Adrenal gland (tissue), 12 donors: ENCODE results near the gene RAMACL. TPM values are rescaled to one million over a fixed set of nuclear protein-coding genes. Genes with fewer than 3 reads are reported as not detected.

ENCODE experiments used
- DNase-seq, 7 donors: peaks; one replicate each; pipeline ENCODE4 v3.0.0-alpha.2; 2019 to 2020
- H3K27ac ChIP-seq, 5 donors: fragments of 200-600 bp; sonication (generic) in 4 of 5; 1 replicate in 3 of 5; 2 replicates in 2 of 5; pipeline versions ENCODE4 v1.5.1 to v1.8.0; 2016 to 2020; ENCODE audit warnings: mild to moderate bottlenecking in 1 of 5
- H3K27me3 ChIP-seq: fragments of 200-600 bp; 2 replicates; pipeline ENCODE4 v1.8.0; 2021
- H3K36me3 ChIP-seq, 2 donors: fragments of 200-600 bp; replicated peaks in 1 of 2; 1 replicate in 1 of 2; 2 replicates in 1 of 2; pipeline versions ENCODE4 v1.5.1 to v1.8.0; 2018 to 2022
- H3K4me1 ChIP-seq, 2 donors: fragments of 200-600 bp; replicated peaks in 1 of 2; 1 replicate in 1 of 2; 2 replicates in 1 of 2; pipeline versions ENCODE4 v1.5.1 to v1.8.0; 2018 to 2021
- H3K4me3 ChIP-seq, 4 donors: fragments of 200-600 bp; sonication (generic) in 3 of 4; one replicate each; pipeline ENCODE4 v1.5.1; 2016 to 2018
- H3K9me3 ChIP-seq, 3 donors: fragments of 200-600 bp; sonication (generic) in 1 of 3; replicated peaks in 1 of 3; 1 replicate in 2 of 3; 2 replicates in 1 of 3; pipeline versions ENCODE4 v1.5.1 to v1.8.0; 2016 to 2021
- CTCF ChIP-seq, 6 experiments: fragments of 450-650 bp in 4 of 6; fragments of 200-600 bp in 2 of 6; sonication (generic) in 1 of 6; IDR thresholded peaks; 1 replicate in 5 of 6; 2 replicates in 1 of 6; pipeline versions ENCODE4 v1.5.1 to v1.8.0; 2016 to 2021; ENCODE audit warnings: antibody characterized with exemption in 6 of 6, mild to moderate bottlenecking in 2 of 6, moderate library complexity in 1 of 6
- POLR2A ChIP-seq, 2 donors: fragments of 450-650 bp; IDR thresholded peaks; one replicate each; pipeline ENCODE4 v1.6.1; 2017; ENCODE audit warnings: antibody characterized with exemption in 2 of 2, mild to moderate bottlenecking in 2 of 2, moderate library complexity in 1 of 2
- WGBS, 4 donors: extraction: QIAGEN DNeasy Blood & Tissue Kit in 2 of 4; methylation state at CpG; one replicate each; pipeline versions ENCODE4 v1.1.5 to v1.1.7; 2013 to 2017; 5-methylcytosine and 5-hydroxymethylcytosine counted together
- intact Hi-C, 2 donors: fragments of 100-400 bp; cut with DNase I; formaldehyde crosslinking; loops; one replicate each; pipeline versions ENCODE4 v1.14.1 to v1.15.0; 2022 to 2023
- polyA plus RNA-seq, 3 donors: library from polyadenylated mRNA; stranded (reverse); fragments of 200-250 nt in 2 of 3; fragments of 350-450 nt in 1 of 3; fragmentation: Illumina TruSeq in 1 of 3; extraction: RNeasy Lipid Tissue Mini Kit (QIAGEN cat#74804) in 1 of 3; gene quantifications; one replicate each; pipeline ENCODE4 v1.2.3, GENCODE V29; 2013 to 2014
- total RNA-seq, 9 donors: library from RNA; depleted of rRNA in 4 of 9; stranded (reverse); fragments of >200 nt in 4 of 9; fragments of 120-200 nt in 1 of 9; fragmentation: NEBNext Ultra II Directional in 1 of 9; extraction: Animal tissue kit (Norgen Biotek cat#: 25700) in 1 of 9; gene quantifications; one replicate each; pipeline versions ENCODE4 v1.1.0 to v1.2.4, GENCODE V29; 2013 to 2023
- donor health status: healthy with polysubstance abuse.
- donor health status: Bipolar disorder and iron deficiency.
- donor health status: DM: yes; HTN: yes; CAD: no.
- donor health status: DM: no; HTN: no; CAD: no.
- donor health status: DM: no; HTN: no; CAD: no.
- donor health status: DM: yes; HTN: yes; CAD: no.

Gene RAMACL
- total and polyA plus RNA-seq, 12 donors: 0.14 to 4.2 (median 0.46) TPM

GRCh38 chr6:166573511-166574216 lies 12.8 kb downstream of the RAMACL start:
- Histone ChIP-seq H3K9me3 (no peaks in the 10 kb centered on the region), H3K27me3 (no peaks in the 10 kb centered on the region), H3K4me3 (no peak overlapping the region), H3K4me1 (no peaks in the 10 kb centered on the region), H3K36me3 (no peaks in the 10 kb centered on the region), H3K27ac (no peak overlapping the region)
- 77 to 86% (median 84%) methylated on average over 18 of the region's 18 CpGs for WGBS, 4 donors
- intact Hi-C loops: no loop called here
- DNase-seq: no peak
- no peak for TF ChIP-seq POLR2A (IDR thresholded peaks at IDR 0.05)

GRCh38 chr6:166572370-166573261 lies 13.9 kb downstream of the RAMACL start:
- intact Hi-C loops: no loop called here

GRCh38 chr6:166570929-166571713 lies 15.4 kb downstream of the RAMACL start:
- intact Hi-C loops: no loop called here
- H3K27me3 ChIP-seq: no peaks in the 10 kb centered on the region
- no peak for DNase-seq
- H3K9me3 ChIP-seq: no peaks in the 10 kb centered on the region
- no peak overlapping the region for H3K4me3 ChIP-seq
- WGBS, 4 donors: 86 to 91% (median 89%) methylated on average over 22 of the region's 22 CpGs
- no peak overlapping the region for H3K27ac ChIP-seq
- H3K36me3 ChIP-seq: no peaks in the 10 kb centered on the region
- no peaks in the 10 kb centered on the region for H3K4me1 ChIP-seq
- TF ChIP-seq CTCF (IDR thresholded peaks at IDR 0.05) (no peak), POLR2A (IDR thresholded peaks at IDR 0.05) (no peak)

More at GRCh38 chr6:166572370-166573261, 13.9 kb downstream of the RAMACL start:
- Histone ChIP-seq H3K27me3 (no peaks in the 10 kb centered on the region), H3K9me3 (no peaks in the 10 kb centered on the region), H3K36me3 (no peaks in the 10 kb centered on the region), H3K4me1 (no peaks in the 10 kb centered on the region), H3K27ac (no peak overlapping the region), H3K4me3 (no peak overlapping the region)
- no peak for TF ChIP-seq POLR2A (IDR thresholded peaks at IDR 0.05)
- TF ChIP-seq CTCF (IDR thresholded peaks at IDR 0.05): no peak
- WGBS, 4 donors: 82 to 88% (median 85%) methylated on average over 18 of the region's 18 CpGs
- DNase-seq: no peak

- no peak overlapping the region for H3K4me3 ChIP-seq
- WGBS, 4 donors: 88 to 95% (median 92%) methylated on average over 13 of the region's 13 CpGs
- H3K36me3 ChIP-seq: no peaks in the 10 kb centered on the region
- no peaks in the 10 kb centered on the region for H3K27me3 ChIP-seq
- H3K27ac ChIP-seq: no peak overlapping the region
- H3K9me3 ChIP-seq: no peaks in the 10 kb centered on the region
- no peak for TF ChIP-seq CTCF (IDR thresholded peaks at IDR 0.05)
- no peak for TF ChIP-seq POLR2A (IDR thresholded peaks at IDR 0.05)
- H3K4me1 ChIP-seq: no peaks in the 10 kb centered on the region
- intact Hi-C loops: no loop called here
- DNase-seq: peak in 1 of 7 donors; percentile 31
Observed at GRCh38 chr6:166569206-166569605, 17.3 kb downstream of the RAMACL start.
